ENCODE measurements around the gene DENR.
"Not testable (repeated sequence)": the region's sequence is repeated elsewhere in the genome, so short reads cannot be mapped to it uniquely, and the experiment has no call there.

DENR gene

DNA sequence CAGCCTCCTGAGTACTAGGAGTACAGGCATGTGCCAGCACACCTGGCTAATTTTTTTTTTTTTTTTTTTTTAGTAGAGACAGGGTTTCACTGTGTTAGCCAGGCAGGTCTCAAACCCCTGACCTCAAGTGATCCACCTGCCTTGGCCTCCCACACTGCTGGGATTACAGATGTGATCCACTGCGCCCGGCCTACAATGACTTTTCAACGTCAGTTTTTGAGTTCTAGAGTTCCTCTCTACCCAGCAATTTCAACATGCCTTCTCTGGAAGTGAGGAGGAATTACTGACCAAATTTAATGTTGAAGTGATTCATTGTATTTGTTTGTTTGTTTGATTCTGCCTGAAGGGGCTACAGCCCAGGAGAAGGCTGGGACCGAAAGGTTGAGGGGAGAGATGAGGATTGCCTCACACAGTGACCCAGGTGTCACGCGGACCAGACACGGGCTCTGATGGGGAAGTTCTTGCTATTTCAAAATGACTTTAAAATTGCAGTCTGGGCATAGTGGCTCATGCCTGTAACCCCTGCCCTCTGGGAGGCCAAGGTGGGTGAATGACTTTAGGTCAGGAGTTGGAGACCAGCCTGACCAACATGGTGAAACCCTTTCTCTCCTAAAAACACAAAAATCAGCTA lies 8.6 kb upstream of the DENR start:
- no peaks in the 10 kb centered on the region for H3K36me3 ChIP-seq (replicated peaks; ENCODE audit: insufficient read depth, low read length)
- no peak overlapping the region for H3K4me2 ChIP-seq (ENCODE audit: low read depth, low read length)
- H3K27me3 ChIP-seq (replicated peaks; ENCODE audit: insufficient read depth, low read length): no peaks in the 10 kb centered on the region
- H3K79me2 ChIP-seq (ENCODE audit: low read length): no peaks in the 10 kb centered on the region
- H3K27ac ChIP-seq (ENCODE audit: low read length): no peak overlapping the region
- H3K9me2 ChIP-seq (replicated peaks; ENCODE audit: insufficient read depth, low read length): no peaks in the 10 kb centered on the region
- TF ChIP-seq EZH2 (optimal IDR thresholded peaks at IDR 0.05; ENCODE audit: low read depth, low read length) (no peak), EZH2phosphoT487 (IDR thresholded peaks at IDR 0.05; ENCODE audit: low read length) (no peak)
- TF ChIP-seq, protein P1, sequence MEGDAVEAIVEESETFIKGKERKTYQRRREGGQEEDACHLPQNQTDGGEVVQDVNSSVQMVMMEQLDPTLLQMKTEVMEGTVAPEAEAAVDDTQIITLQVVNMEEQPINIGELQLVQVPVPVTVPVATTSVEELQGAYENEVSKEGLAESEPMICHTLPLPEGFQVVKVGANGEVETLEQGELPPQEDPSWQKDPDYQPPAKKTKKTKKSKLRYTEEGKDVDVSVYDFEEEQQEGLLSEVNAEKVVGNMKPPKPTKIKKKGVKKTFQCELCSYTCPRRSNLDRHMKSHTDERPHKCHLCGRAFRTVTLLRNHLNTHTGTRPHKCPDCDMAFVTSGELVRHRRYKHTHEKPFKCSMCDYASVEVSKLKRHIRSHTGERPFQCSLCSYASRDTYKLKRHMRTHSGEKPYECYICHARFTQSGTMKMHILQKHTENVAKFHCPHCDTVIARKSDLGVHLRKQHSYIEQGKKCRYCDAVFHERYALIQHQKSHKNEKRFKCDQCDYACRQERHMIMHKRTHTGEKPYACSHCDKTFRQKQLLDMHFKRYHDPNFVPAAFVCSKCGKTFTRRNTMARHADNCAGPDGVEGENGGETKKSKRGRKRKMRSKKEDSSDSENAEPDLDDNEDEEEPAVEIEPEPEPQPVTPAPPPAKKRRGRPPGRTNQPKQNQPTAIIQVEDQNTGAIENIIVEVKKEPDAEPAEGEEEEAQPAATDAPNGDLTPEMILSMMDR (IDR thresholded peaks at IDR 0.05; ENCODE audit: low read length): no peak
- H3K9ac ChIP-seq (ENCODE audit: low read length): no peak overlapping the region
- DNase-seq: no peak
- H3F3A ChIP-seq (ENCODE audit: insufficient read depth, low read length): no peaks in the 10 kb centered on the region
- H3K4me1 ChIP-seq (ENCODE audit: low read length): no peaks in the 10 kb centered on the region
- no peaks in the 10 kb centered on the region for H4K20me1 ChIP-seq (ENCODE audit: insufficient read depth, low read length)
- H3K9me3 ChIP-seq (replicated peaks; ENCODE audit: insufficient read depth, low read length): no peaks in the 10 kb centered on the region
- no peak overlapping the region for H2AFZ ChIP-seq (ENCODE audit: low read length)
- no peak overlapping the region for H3K4me3 ChIP-seq (ENCODE audit: low read length)

DNA sequence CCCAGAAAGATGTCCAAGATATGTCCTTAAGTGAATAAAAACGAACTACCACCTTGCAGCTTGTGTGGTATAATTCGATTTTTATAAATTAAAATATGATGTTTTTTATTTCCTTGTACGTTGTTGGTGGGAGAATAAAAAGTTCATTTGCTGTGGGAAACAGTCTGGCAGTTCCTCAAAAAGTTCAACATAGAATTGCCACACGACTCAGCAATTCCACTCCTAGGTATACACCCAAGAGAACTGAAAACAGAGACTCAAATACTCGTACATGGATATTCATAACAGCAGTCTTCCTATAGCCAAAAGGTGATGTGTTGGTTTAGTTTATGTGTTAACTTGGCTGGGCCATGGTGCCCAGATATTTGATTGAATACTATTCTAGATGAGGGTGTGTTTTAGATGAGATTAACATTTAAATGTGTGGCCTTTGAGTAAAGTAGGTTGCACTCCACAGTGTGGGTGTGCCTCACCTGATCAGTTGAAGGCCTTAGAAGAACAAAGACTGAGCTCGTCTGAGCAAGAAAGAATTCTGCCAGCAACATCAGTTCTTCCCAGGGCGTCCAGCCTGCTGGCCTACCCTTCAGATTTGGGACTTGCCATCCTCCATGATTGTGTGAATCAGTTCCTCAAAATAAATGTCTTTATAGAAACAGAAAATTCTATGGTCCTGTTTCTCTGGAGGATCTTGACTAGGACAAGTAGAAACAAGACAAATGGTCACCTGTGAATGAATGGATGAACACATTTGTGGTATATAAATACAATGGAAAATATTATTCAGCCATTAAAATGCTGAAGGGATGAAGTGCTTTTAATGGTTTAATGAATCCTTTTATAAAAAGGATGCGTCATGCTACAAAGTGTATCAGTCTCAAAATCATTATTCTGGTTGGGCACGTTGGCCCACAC lies 5.1 kb upstream of the DENR start:
- no peaks in the 10 kb centered on the region for H3K9me2 ChIP-seq (replicated peaks; ENCODE audit: insufficient read depth, low read length)
- no peak overlapping the region for H3K9ac ChIP-seq (ENCODE audit: low read length)
- no peaks in the 10 kb centered on the region for H3K4me1 ChIP-seq (ENCODE audit: low read length)
- no peaks in the 10 kb centered on the region for H4K20me1 ChIP-seq (ENCODE audit: insufficient read depth, low read length)
- no peak overlapping the region for H3K4me2 ChIP-seq (ENCODE audit: low read depth, low read length)
- H3K36me3 ChIP-seq (replicated peaks; ENCODE audit: insufficient read depth, low read length): no peaks in the 10 kb centered on the region
- TF ChIP-seq EZH2phosphoT487 (IDR thresholded peaks at IDR 0.05; ENCODE audit: low read length) (no peak), EZH2 (optimal IDR thresholded peaks at IDR 0.05; ENCODE audit: low read depth, low read length) (no peak)
- TF ChIP-seq, protein P1 (IDR thresholded peaks at IDR 0.05; ENCODE audit: low read length): no peak
- no peaks in the 10 kb centered on the region for H3K79me2 ChIP-seq (ENCODE audit: low read length)
- no peak overlapping the region for H2AFZ ChIP-seq (ENCODE audit: low read length)
- no peaks in the 10 kb centered on the region for H3F3A ChIP-seq (ENCODE audit: insufficient read depth, low read length)
- H3K27me3 ChIP-seq (replicated peaks; ENCODE audit: insufficient read depth, low read length): no peaks in the 10 kb centered on the region
- no peak overlapping the region for H3K4me3 ChIP-seq (ENCODE audit: low read length)
- no peak overlapping the region for H3K27ac ChIP-seq (ENCODE audit: low read length)
- DNase-seq: no peak
- H3K9me3 ChIP-seq (replicated peaks; ENCODE audit: insufficient read depth, low read length): no peaks in the 10 kb centered on the region

DNA sequence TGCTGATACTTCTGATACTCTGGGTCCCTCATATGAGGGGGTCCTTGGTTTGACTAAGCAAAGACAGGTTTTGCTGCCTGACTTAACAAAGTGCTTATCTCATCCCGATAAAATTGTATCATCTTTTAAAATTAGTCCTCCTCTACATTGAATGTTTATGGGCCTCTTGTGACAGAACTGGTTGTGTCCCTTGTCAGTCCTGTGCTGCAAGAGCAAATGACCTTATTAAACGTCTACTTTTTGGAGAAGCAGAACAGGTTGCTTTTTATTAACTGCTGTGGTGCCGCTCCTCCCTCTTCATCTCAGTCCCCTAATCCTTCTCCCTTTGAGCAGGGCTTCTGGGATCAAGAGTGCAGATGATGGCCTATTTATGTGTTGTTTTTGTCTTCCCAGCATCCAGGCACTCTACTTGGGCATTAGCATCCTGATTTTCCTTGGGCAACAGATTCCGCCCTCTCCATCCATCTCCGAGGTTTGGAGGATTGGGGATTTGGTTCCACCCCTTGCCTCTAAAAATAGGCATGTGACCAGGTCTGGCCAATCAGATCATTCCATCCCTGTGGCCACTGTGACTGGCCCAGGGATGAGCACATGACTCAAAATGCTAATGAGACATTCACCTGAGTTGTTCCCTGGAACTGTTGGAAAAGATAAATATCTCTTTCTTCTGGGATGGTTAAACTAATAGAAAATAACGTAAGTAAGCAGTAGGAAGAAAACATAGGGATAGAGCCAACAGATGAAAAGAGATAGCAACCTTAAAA lies 2.9 kb upstream of the DENR start:
- no peaks in the 10 kb centered on the region for H3K9me3 ChIP-seq (replicated peaks; ENCODE audit: insufficient read depth, low read length)
- no peaks in the 10 kb centered on the region for H3F3A ChIP-seq (ENCODE audit: insufficient read depth, low read length)
- H3K36me3 ChIP-seq (replicated peaks; ENCODE audit: insufficient read depth, low read length): no peaks in the 10 kb centered on the region
- peaks cover 8% of the 10 kb centered on the region for H3K4me1 ChIP-seq (ENCODE audit: low read length)
- H3K27me3 ChIP-seq (replicated peaks; ENCODE audit: insufficient read depth, low read length): no peaks in the 10 kb centered on the region
- H4K20me1 ChIP-seq (ENCODE audit: insufficient read depth, low read length): no peaks in the 10 kb centered on the region
- H3K27ac ChIP-seq (ENCODE audit: low read length): no peak overlapping the region
- H3K9ac ChIP-seq (ENCODE audit: low read length): no peak overlapping the region
- TF ChIP-seq, protein P1 (IDR thresholded peaks at IDR 0.05; ENCODE audit: low read length): no peak
- TF ChIP-seq EZH2phosphoT487 (IDR thresholded peaks at IDR 0.05; ENCODE audit: low read length): no peak
- TF ChIP-seq EZH2 (optimal IDR thresholded peaks at IDR 0.05; ENCODE audit: low read depth, low read length): no peak
- H3K9me2 ChIP-seq (replicated peaks; ENCODE audit: insufficient read depth, low read length): no peaks in the 10 kb centered on the region
- no peak for DNase-seq
- peaks cover 14% of the 10 kb centered on the region for H3K79me2 ChIP-seq (ENCODE audit: low read length)
- no peak overlapping the region for H3K4me3 ChIP-seq (ENCODE audit: low read length)
- no peak overlapping the region for H2AFZ ChIP-seq (ENCODE audit: low read length)
- no peak overlapping the region for H3K4me2 ChIP-seq (ENCODE audit: low read depth, low read length)

DNA sequence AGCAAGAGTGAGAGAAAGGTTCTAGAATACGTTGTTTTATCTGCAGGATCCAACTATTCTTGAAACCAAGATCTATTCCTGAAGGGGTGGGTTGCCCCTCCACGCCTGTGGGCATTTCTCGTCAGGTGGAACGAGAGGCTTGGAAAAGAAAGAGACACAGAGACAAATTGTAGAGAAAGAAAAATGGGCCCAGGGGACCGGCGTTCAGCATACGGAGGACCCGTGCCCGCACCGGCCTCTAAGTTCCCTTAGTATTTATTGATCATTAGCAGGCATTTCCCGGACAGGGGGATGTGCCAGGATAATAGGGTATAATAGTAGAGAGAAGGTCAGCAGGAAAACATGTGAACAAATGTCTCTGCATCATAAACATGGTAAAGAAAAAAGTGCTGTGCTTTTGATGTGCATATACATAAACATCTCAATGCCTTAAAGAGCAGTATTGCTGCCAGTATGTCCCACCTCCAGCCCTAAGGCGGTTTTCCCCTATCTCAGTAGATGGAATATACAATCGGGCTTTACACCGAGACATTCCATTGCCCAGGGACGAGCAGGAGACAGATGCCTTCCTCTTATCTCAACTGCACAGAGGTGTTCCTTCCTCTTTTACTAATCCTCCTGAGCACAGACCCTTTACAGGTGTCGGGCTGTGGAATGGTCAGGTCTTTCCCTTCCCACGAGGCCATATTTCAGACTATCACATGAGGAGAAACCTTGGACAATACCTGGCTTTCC lies 1.7 kb upstream of the DENR start:
- not testable (repeated sequence) for H2AFZ ChIP-seq (ENCODE audit: low read length); H3K36me3 ChIP-seq (replicated peaks; ENCODE audit: insufficient read depth, low read length); H3K9me3 ChIP-seq (replicated peaks; ENCODE audit: insufficient read depth, low read length); H4K20me1 ChIP-seq (ENCODE audit: insufficient read depth, low read length); H3K4me1 ChIP-seq (ENCODE audit: low read length); H3K4me3 ChIP-seq (ENCODE audit: low read length); H3K27me3 ChIP-seq (replicated peaks; ENCODE audit: insufficient read depth, low read length); H3K9me2 ChIP-seq (replicated peaks; ENCODE audit: insufficient read depth, low read length); H3K27ac ChIP-seq (ENCODE audit: low read length); H3F3A ChIP-seq (ENCODE audit: insufficient read depth, low read length); H3K4me2 ChIP-seq (ENCODE audit: low read depth, low read length); H3K9ac ChIP-seq (ENCODE audit: low read length); DNase-seq
- H3K79me2 ChIP-seq (ENCODE audit: low read length): peaks cover 14% of the 10 kb centered on the region
